GM12864 (cell line): ENCODE data around the gene COMMD10.

ENCODE experiments used
- DNase-seq: peaks from one replicate; pipeline ENCODE4 v3.0.0-alpha.2; 2011; ENCODE audit warnings: low read depth
- H3K4me3 ChIP-seq: 2 replicates; pipeline ENCODE4 v1.5.1; 2011; ENCODE audit warnings: mild to moderate bottlenecking, low read depth, low read length, control low read depth
- CTCF ChIP-seq: IDR thresholded peaks from 2 replicates; pipeline ENCODE4 v1.5.1; 2011; ENCODE audit warnings: low read depth, mild to moderate bottlenecking, moderate library complexity, low read length, control low read depth, inconsistent platforms; ENCODE audit errors: missing control alignments

Gene COMMD10

GRCh38 chr5:116296335-116297072 is 211.7 kb downstream of the COMMD10 start:
- no peak for TF ChIP-seq CTCF
- no peak for DNase-seq
- no peak overlapping the region for H3K4me3 ChIP-seq

- DNase-seq: no peak
- H3K4me3 ChIP-seq: no peak overlapping the region
- TF ChIP-seq CTCF: no peak
Measured at GRCh38 chr5:116297296-116297814, 212.5 kb downstream of the COMMD10 start.

- no peak overlapping the region for H3K4me3 ChIP-seq
- no peak for TF ChIP-seq CTCF
- no peak for DNase-seq
Measured at GRCh38 chr5:116299746-116300640, 215.2 kb downstream of the COMMD10 start.

- no peak for DNase-seq
- TF ChIP-seq CTCF: no peak
- no peak overlapping the region for H3K4me3 ChIP-seq
Measured at GRCh38 chr5:116301110-116301509, 216.3 kb downstream of the COMMD10 start.

GRCh38 chr5:116303340-116303739 is 218.5 kb downstream of the COMMD10 start:
- H3K4me3 ChIP-seq: no peak overlapping the region
- DNase-seq: no peak
- TF ChIP-seq CTCF: no peak

GRCh38 chr5:116303810-116304209 is 219.0 kb downstream of the COMMD10 start:
- TF ChIP-seq CTCF: no peak
- no peak overlapping the region for H3K4me3 ChIP-seq
- DNase-seq: no peak
